MCF 10A (cell line): ENCODE data around the gene STK31. TPM values are rescaled to one million over a fixed set of nuclear protein-coding genes. Genes with fewer than 3 reads are reported as not detected.
"Not testable (repeated sequence)": the region's sequence is repeated elsewhere in the genome, so short reads cannot be mapped to it uniquely, and the experiment has no call there.

Source experiments
- BruUV-seq: library from RNA; stranded (reverse); fragments of 400-500 nt; replicated peaks from 2 replicates; lab custom pipeline; 2021; lab: Mats Ljungman, UMichigan
- CTCF ChIA-PET: fragments of 300-600 bp; sonication (Branson Sonifier 250); formaldehyde crosslinking; extraction: SDS; loops from one replicate; lab custom pipeline; 2021; ENCODE audit warnings: antibody characterized with exemption, inconsistent platforms; lab: Yijun Ruan, JAX
- POLR2A ChIA-PET: fragments of 300-600, 350-650 bp; sonication (Branson Sonifier 250); formaldehyde crosslinking; extraction: SDS; loops from one replicate; lab custom pipeline; 2020; ENCODE audit warnings: antibody characterized with exemption, inconsistent platforms; lab: Yijun Ruan, JAX
- DNase-seq: peaks from one replicate; pipeline ENCODE4 v3.0.0-alpha.2; 2018; ENCODE audit not compliant: unreplicated experiment
- H3K27ac Mint-ChIP-seq: one replicate; pipeline ENCODE4 v1.8.0; 2022; ENCODE audit warnings: mild to moderate bottlenecking, low read depth, mixed read lengths; ENCODE audit not compliant: unreplicated experiment
- H3K27me3 Mint-ChIP-seq: one replicate; pipeline ENCODE4 v1.8.0; 2022; ENCODE audit warnings: mixed read lengths; ENCODE audit not compliant: insufficient read depth, unreplicated experiment
- H3K36me3 Mint-ChIP-seq: one replicate; pipeline ENCODE4 v1.8.0; 2022; ENCODE audit warnings: mild to moderate bottlenecking, moderate library complexity, mixed read lengths; ENCODE audit not compliant: insufficient read depth, unreplicated experiment
- H3K4me1 Mint-ChIP-seq: one replicate; pipeline ENCODE4 v1.8.0; 2022; ENCODE audit warnings: mixed read lengths; ENCODE audit not compliant: insufficient read depth, unreplicated experiment
- H3K4me3 Mint-ChIP-seq: one replicate; pipeline ENCODE4 v1.8.0; 2022; ENCODE audit warnings: mild to moderate bottlenecking, moderate library complexity, mixed read lengths; ENCODE audit not compliant: unreplicated experiment
- H3K9me3 Mint-ChIP-seq: one replicate; pipeline ENCODE4 v1.8.0; 2022; ENCODE audit warnings: mixed read lengths; ENCODE audit not compliant: unreplicated experiment
- CTCF ChIP-seq: fragments of 200-600 bp; IDR thresholded peaks from one replicate; pipeline ENCODE4 v1.8.0; 2022; ENCODE audit warnings: antibody characterized with exemption, mild to moderate bottlenecking; ENCODE audit not compliant: unreplicated experiment
- intact Hi-C: fragments of 100-400 bp; cut with micrococcal nuclease; formaldehyde crosslinking; loops from 2 replicates; pipeline ENCODE4 v1.14.1; 2022
- total RNA-seq: library from RNA; stranded (reverse); gene quantifications from 2 replicates; pipeline ENCODE4 v1.2.3, GENCODE V29; 2022

The STK31 gene
- total RNA-seq, 1 experiment from 2014 or later = not detected

GRCh38 chr7:23721456-23721855, 11.4 kb downstream of the STK31 start:
- no peak for TF ChIP-seq CTCF
- CTCF ChIA-PET = interaction anchor here (1.1 to 1.2 kb wide), 2 partner anchors 10 to 175 kb away, joined by 3 read pairs; no protein-coding TSS in a partner anchor
- Mint-ChIP-seq H3K36me3 (no peaks in the 10 kb centered on the region), H3K4me3 (no peak overlapping the region), H3K27me3 (no peaks in the 10 kb centered on the region), H3K27ac (no peak overlapping the region), H3K9me3 (no peaks in the 10 kb centered on the region), H3K4me1 (no peaks in the 10 kb centered on the region)
- DNase-seq = no peak
- POLR2A ChIA-PET = interaction anchor here (0.6 kb wide), 1 partner anchor 218 kb away, joined by 3 read pairs; no protein-coding TSS in a partner anchor
- intact Hi-C loops = no loop called here
- BruUV-seq = no TSS peak

GRCh38 chr7:23722587-23723216, 12.7 kb downstream of the STK31 start:
- intact Hi-C loops, DNase-seq: not testable (repeated sequence)

GRCh38 chr7:23724113-23724512, 14.1 kb downstream of the STK31 start:
- H3K27me3 Mint-ChIP-seq, BruUV-seq, H3K4me1 Mint-ChIP-seq, H3K27ac Mint-ChIP-seq, H3K4me3 Mint-ChIP-seq, CTCF ChIA-PET, H3K36me3 Mint-ChIP-seq, H3K9me3 Mint-ChIP-seq, POLR2A ChIA-PET, DNase-seq, intact Hi-C loops: not testable (repeated sequence)

More at GRCh38 chr7:23722587-23723216, 12.7 kb downstream of the STK31 start:
- not testable (repeated sequence) for H3K36me3 Mint-ChIP-seq, H3K27me3 Mint-ChIP-seq, H3K9me3 Mint-ChIP-seq, H3K4me1 Mint-ChIP-seq, H3K4me3 Mint-ChIP-seq, H3K27ac Mint-ChIP-seq, BruUV-seq
- ChIA-PET CTCF (interaction anchor here (0.5 to 1.1 kb wide), 3 partner anchors 30 to 176 kb away, joined by 3 read pairs; no protein-coding TSS in a partner anchor), POLR2A (interaction anchor here (0.6 kb wide), 1 partner anchor 918 kb away, joined by 3 read pairs; no protein-coding TSS in a partner anchor)

- ChIA-PET CTCF (no interaction called here), POLR2A (interaction anchor here (0.8 kb wide), 1 partner anchor 15 kb away, joined by 4 read pairs; no protein-coding TSS in a partner anchor)
- no peak overlapping the region for H3K27ac Mint-ChIP-seq
- H3K4me3 Mint-ChIP-seq = no peak overlapping the region
- no peak for TF ChIP-seq CTCF
- DNase-seq = no peak
- H3K9me3 Mint-ChIP-seq = peaks cover 9% of the 10 kb centered on the region
- H3K36me3 Mint-ChIP-seq = no peaks in the 10 kb centered on the region
- H3K4me1 Mint-ChIP-seq = no peaks in the 10 kb centered on the region
- BruUV-seq = no TSS peak
- intact Hi-C loops = no loop called here
- H3K27me3 Mint-ChIP-seq = no peaks in the 10 kb centered on the region
These were observed 32.0 kb downstream of the STK31 start for GRCh38 chr7:23742051-23742450.

GRCh38 chr7:23743226-23743625, 33.2 kb downstream of the STK31 start:
- no peaks in the 10 kb centered on the region for H3K27me3 Mint-ChIP-seq
- intact Hi-C loops = no loop called here
- no peaks in the 10 kb centered on the region for H3K36me3 Mint-ChIP-seq
- H3K27ac Mint-ChIP-seq = no peak overlapping the region
- H3K4me1 Mint-ChIP-seq = no peaks in the 10 kb centered on the region
- peaks cover 9% of the 10 kb centered on the region for H3K9me3 Mint-ChIP-seq
- TF ChIP-seq CTCF = no peak
- H3K4me3 Mint-ChIP-seq = no peak overlapping the region
- no TSS peak for BruUV-seq
- POLR2A ChIA-PET = no interaction called here
- no peak for DNase-seq
- CTCF ChIA-PET = interaction anchor here (0.6 to 0.7 kb wide), 2 partner anchors 17 to 29 kb away, joined by 4 read pairs; no protein-coding TSS in a partner anchor
